ENCODE results near the gene PSD4.

Gene PSD4

DNA sequence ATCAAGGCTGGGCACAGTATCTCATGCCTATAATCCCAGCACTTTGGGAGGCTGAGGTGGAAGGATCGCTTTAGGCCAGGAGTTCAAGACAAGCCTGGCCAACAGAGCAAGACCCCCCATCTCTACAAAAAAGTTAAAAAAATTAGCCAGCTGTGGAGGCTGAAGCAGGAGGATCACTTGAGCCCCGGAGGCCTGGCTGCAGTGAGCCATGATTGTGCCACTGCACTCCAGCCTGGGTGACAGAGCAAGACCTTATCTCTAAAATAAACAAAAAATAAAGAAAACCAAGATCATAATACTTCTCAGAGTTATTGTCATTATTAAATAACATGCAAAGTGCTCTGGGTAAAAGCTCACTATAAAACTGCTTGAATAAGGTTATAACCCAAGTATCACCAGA lies 31.5 kb upstream of the PSD4 start:
- Histone ChIP-seq H3K9me3 (ENCODE audit: insufficient read depth, low read length) (no peaks in the 10 kb centered on the region), H3K27ac (ENCODE audit: low read depth, low read length) (no peak overlapping the region), H3K4me3 (ENCODE audit: insufficient read depth, low read length, poor library complexity, severe bottlenecking) (no peak overlapping the region), H3K36me3 (ENCODE audit: low read length) (no peaks in the 10 kb centered on the region), H3F3A (ENCODE audit: insufficient read depth) (no peaks in the 10 kb centered on the region), H4K20me1 (ENCODE audit: low read depth, low read length) (no peaks in the 10 kb centered on the region), H3K9me2 (replicated peaks; ENCODE audit: insufficient read depth, low read length) (no peaks in the 10 kb centered on the region), H3K4me2 (ENCODE audit: low read depth, low read length, poor library complexity, severe bottlenecking) (no peak overlapping the region), H3K79me2 (ENCODE audit: insufficient read depth, low read length) (no peaks in the 10 kb centered on the region), H3K27me3 (ENCODE audit: low read length) (no peaks in the 10 kb centered on the region), H2AFZ (ENCODE audit: low read depth, low read length, severe bottlenecking) (no peak overlapping the region), H3K9ac (ENCODE audit: low read length) (no peak overlapping the region)
- TF ChIP-seq EZH2phosphoT487 (conservative IDR thresholded peaks at IDR 0.05; ENCODE audit: low read length) = no peak
- TF ChIP-seq, protein P1, sequence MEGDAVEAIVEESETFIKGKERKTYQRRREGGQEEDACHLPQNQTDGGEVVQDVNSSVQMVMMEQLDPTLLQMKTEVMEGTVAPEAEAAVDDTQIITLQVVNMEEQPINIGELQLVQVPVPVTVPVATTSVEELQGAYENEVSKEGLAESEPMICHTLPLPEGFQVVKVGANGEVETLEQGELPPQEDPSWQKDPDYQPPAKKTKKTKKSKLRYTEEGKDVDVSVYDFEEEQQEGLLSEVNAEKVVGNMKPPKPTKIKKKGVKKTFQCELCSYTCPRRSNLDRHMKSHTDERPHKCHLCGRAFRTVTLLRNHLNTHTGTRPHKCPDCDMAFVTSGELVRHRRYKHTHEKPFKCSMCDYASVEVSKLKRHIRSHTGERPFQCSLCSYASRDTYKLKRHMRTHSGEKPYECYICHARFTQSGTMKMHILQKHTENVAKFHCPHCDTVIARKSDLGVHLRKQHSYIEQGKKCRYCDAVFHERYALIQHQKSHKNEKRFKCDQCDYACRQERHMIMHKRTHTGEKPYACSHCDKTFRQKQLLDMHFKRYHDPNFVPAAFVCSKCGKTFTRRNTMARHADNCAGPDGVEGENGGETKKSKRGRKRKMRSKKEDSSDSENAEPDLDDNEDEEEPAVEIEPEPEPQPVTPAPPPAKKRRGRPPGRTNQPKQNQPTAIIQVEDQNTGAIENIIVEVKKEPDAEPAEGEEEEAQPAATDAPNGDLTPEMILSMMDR (IDR thresholded peaks at IDR 0.05; ENCODE audit: insufficient read depth, low read length, poor library complexity, severe bottlenecking) = no peak

DNA sequence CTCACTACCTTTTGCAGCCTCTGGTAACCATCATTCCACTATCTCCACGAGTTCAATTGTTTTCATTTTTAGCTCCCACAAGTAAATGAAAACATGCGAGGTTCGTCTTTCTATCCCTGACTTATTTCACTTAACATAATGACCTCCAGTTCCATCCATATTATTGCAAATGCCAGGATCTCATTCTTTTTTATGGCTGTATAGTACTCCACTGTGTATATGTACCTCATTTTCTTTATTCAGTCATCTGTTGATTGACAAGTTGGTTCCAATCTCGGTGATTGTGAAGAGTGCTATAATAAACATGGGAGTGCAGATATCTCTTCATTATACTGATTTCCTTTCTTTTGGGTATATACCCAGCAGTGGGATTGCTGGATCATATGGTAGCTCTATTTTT lies 29.5 kb upstream of the PSD4 start:
- no peak overlapping the region for H2AFZ ChIP-seq (ENCODE audit: low read depth, low read length, severe bottlenecking)
- H3K4me3 ChIP-seq (ENCODE audit: insufficient read depth, low read length, poor library complexity, severe bottlenecking) = no peak overlapping the region
- no peak overlapping the region for H3K9ac ChIP-seq (ENCODE audit: low read length)
- no peaks in the 10 kb centered on the region for H3K79me2 ChIP-seq (ENCODE audit: insufficient read depth, low read length)
- H3K9me3 ChIP-seq (ENCODE audit: insufficient read depth, low read length) = no peaks in the 10 kb centered on the region
- H3K27me3 ChIP-seq (ENCODE audit: low read length) = no peaks in the 10 kb centered on the region
- no peaks in the 10 kb centered on the region for H4K20me1 ChIP-seq (ENCODE audit: low read depth, low read length)
- no peaks in the 10 kb centered on the region for H3F3A ChIP-seq (ENCODE audit: insufficient read depth)
- no peaks in the 10 kb centered on the region for H3K36me3 ChIP-seq (ENCODE audit: low read length)
- H3K9me2 ChIP-seq (replicated peaks; ENCODE audit: insufficient read depth, low read length) = no peaks in the 10 kb centered on the region
- TF ChIP-seq, protein P1 (IDR thresholded peaks at IDR 0.05; ENCODE audit: insufficient read depth, low read length, poor library complexity, severe bottlenecking) = no peak
- TF ChIP-seq EZH2phosphoT487 (conservative IDR thresholded peaks at IDR 0.05; ENCODE audit: low read length) = no peak
- no peak overlapping the region for H3K4me2 ChIP-seq (ENCODE audit: low read depth, low read length, poor library complexity, severe bottlenecking)
- no peak overlapping the region for H3K27ac ChIP-seq (ENCODE audit: low read depth, low read length)

DNA sequence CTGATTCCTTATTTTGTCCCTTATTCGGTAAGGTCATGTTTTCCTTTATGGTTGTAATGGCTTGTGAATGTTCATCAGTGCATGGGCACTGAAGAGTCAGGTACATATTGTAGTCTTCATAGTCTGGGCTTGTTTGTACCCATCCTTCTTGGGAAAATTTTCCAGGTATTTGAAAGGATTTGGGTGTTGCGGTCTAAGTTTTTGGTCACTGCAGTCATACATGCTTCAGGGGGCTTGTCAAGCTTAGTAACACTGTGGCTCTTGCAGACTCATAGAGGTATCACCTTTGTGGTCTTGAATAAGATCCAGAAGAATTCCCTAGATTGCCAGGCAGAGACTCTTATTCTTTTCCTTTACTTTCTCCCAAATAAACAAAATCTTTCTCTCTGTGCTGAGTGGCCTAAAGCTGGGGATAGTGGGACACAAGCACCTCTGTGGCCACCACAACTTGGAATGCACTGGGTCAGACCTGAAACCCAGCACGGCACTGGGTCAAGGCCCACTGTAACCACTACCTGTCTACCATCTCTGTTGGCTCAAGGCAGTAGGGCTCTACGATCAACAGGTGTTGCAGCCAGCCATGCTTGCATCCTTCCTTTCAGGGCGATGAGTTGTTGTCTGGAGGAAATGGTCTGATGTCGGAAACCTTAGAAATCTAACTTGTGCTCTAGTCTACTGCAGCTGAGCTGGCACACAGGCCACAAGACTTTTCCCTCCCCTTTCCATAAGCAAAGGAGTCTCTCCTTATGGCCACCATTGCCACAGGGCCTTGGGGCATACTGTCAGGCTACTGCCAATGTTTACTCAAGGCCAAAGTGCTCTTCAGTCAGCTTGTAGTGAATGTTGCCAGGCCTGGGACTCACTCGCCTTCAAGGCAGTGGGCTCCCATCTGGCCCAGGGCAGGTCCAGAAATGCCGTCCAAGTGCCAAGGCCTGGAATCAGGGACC lies 24.9 kb upstream of the PSD4 start:
- TF ChIP-seq EZH2phosphoT487 (conservative IDR thresholded peaks at IDR 0.05; ENCODE audit: low read length) = no peak
- TF ChIP-seq, protein P1 (IDR thresholded peaks at IDR 0.05; ENCODE audit: insufficient read depth, low read length, poor library complexity, severe bottlenecking) = no peak
- Histone ChIP-seq H3K79me2 (ENCODE audit: insufficient read depth, low read length) (no peaks in the 10 kb centered on the region), H3K9me3 (ENCODE audit: insufficient read depth, low read length) (no peaks in the 10 kb centered on the region), H3K9me2 (replicated peaks; ENCODE audit: insufficient read depth, low read length) (no peaks in the 10 kb centered on the region), H3K4me2 (ENCODE audit: low read depth, low read length, poor library complexity, severe bottlenecking) (no peak overlapping the region), H3K9ac (ENCODE audit: low read length) (no peak overlapping the region), H4K20me1 (ENCODE audit: low read depth, low read length) (no peaks in the 10 kb centered on the region), H3F3A (ENCODE audit: insufficient read depth) (no peaks in the 10 kb centered on the region), H3K27me3 (ENCODE audit: low read length) (no peaks in the 10 kb centered on the region), H3K4me3 (ENCODE audit: insufficient read depth, low read length, poor library complexity, severe bottlenecking) (no peak overlapping the region), H3K27ac (ENCODE audit: low read depth, low read length) (no peak overlapping the region), H3K36me3 (ENCODE audit: low read length) (no peaks in the 10 kb centered on the region), H2AFZ (ENCODE audit: low read depth, low read length, severe bottlenecking) (no peak overlapping the region)
